Activated CD4-positive, alpha-beta T cell treated with anti-CD3 and anti-CD28 coated beads, Interleukin-2, amount 10 ng/mL, durations not matched to agents 24 days and 14 days (primary cell): ENCODE data around the gene GBE1. TPM values are rescaled to one million over a fixed set of nuclear protein-coding genes. Genes with fewer than 3 reads are reported as not detected.

Experiments used
- DNase-seq: peaks from one replicate; pipeline ENCODE4 v3.0.0; 2022
- H3K27ac Mint-ChIP-seq: one replicate; pipeline ENCODE4 v1.8.0; 2022; ENCODE audit warnings: mild to moderate bottlenecking, mixed read lengths
- H3K27me3 Mint-ChIP-seq: one replicate; pipeline ENCODE4 v1.8.0; 2022; ENCODE audit warnings: mixed read lengths
- H3K36me3 Mint-ChIP-seq: one replicate; pipeline ENCODE4 v1.8.0; 2022; ENCODE audit warnings: low read depth, mild to moderate bottlenecking, mixed read lengths
- H3K4me1 Mint-ChIP-seq: one replicate; pipeline ENCODE4 v1.8.0; 2021; ENCODE audit warnings: mixed read lengths
- H3K4me3 Mint-ChIP-seq: one replicate; pipeline ENCODE4 v1.8.0; 2022; ENCODE audit warnings: mild to moderate bottlenecking, moderate library complexity, mixed read lengths
- H3K9me3 Mint-ChIP-seq: one replicate; pipeline ENCODE4 v1.8.0; 2021; ENCODE audit warnings: mixed read lengths
- intact Hi-C: fragments of 100-400 bp; cut with micrococcal nuclease; formaldehyde crosslinking; loops from one replicate; pipeline ENCODE4 v1.15.1; 2023
- total RNA-seq: library from RNA; stranded (reverse); gene quantifications from 2 replicates; pipeline ENCODE4 v1.2.3, GENCODE V29; 2022

Gene GBE1
- total RNA-seq, 1 donor from 2014 or later: 39.1 TPM

- peaks cover 6% of the 10 kb centered on the region for H3K9me3 Mint-ChIP-seq
- intact Hi-C loops: no loop called here
- H3K36me3 Mint-ChIP-seq: peaks cover 2% of the 10 kb centered on the region
- no peak for DNase-seq
- no peaks in the 10 kb centered on the region for H3K4me1 Mint-ChIP-seq
- H3K4me3 Mint-ChIP-seq: no peak overlapping the region
- H3K27me3 Mint-ChIP-seq: no peaks in the 10 kb centered on the region
- H3K27ac Mint-ChIP-seq: no peak overlapping the region
Observed at GRCh38 chr3:81545572-81545971, 215.9 kb downstream of the GBE1 start.

- Mint-ChIP-seq H3K4me1 (no peaks in the 10 kb centered on the region), H3K36me3 (no peaks in the 10 kb centered on the region), H3K4me3 (no peak overlapping the region), H3K27me3 (no peaks in the 10 kb centered on the region), H3K9me3 (no peaks in the 10 kb centered on the region), H3K27ac (no peak overlapping the region)
- DNase-seq: no peak
- intact Hi-C loops: no loop called here
Observed at GRCh38 chr3:81544385-81544784, 217.1 kb downstream of the GBE1 start.

GRCh38 chr3:81540787-81541186 lies 220.7 kb downstream of the GBE1 start:
- no peaks in the 10 kb centered on the region for H3K27me3 Mint-ChIP-seq
- no peaks in the 10 kb centered on the region for H3K36me3 Mint-ChIP-seq
- H3K27ac Mint-ChIP-seq: no peak overlapping the region
- H3K4me3 Mint-ChIP-seq: no peak overlapping the region
- H3K9me3 Mint-ChIP-seq: no peaks in the 10 kb centered on the region
- no peaks in the 10 kb centered on the region for H3K4me1 Mint-ChIP-seq
- no peak for DNase-seq
- intact Hi-C loops: no loop called here

- DNase-seq: no peak
- intact Hi-C loops: no loop called here
- Mint-ChIP-seq H3K9me3 (peaks cover 6% of the 10 kb centered on the region), H3K27me3 (no peaks in the 10 kb centered on the region), H3K27ac (no peak overlapping the region), H3K36me3 (peaks cover 31% of the 10 kb centered on the region), H3K4me1 (no peaks in the 10 kb centered on the region), H3K4me3 (no peak overlapping the region)
Observed at GRCh38 chr3:81531846-81532245, 229.6 kb downstream of the GBE1 start.

- no peak overlapping the region for H3K4me3 Mint-ChIP-seq
Observed at GRCh38 chr3:81531263-81531662, 230.2 kb downstream of the GBE1 start.

GRCh38 chr3:81530180-81530939 lies 231.1 kb downstream of the GBE1 start:
- no peak for DNase-seq
- Mint-ChIP-seq H3K4me1 (no peaks in the 10 kb centered on the region), H3K9me3 (peaks cover 14% of the 10 kb centered on the region), H3K27me3 (no peaks in the 10 kb centered on the region), H3K36me3 (peaks cover 37% of the 10 kb centered on the region), H3K27ac (no peak overlapping the region), H3K4me3 (no peak overlapping the region)
- intact Hi-C loops: no loop called here

More at GRCh38 chr3:81531263-81531662, 230.2 kb downstream of the GBE1 start:
- peaks cover 31% of the 10 kb centered on the region for H3K36me3 Mint-ChIP-seq
- H3K27ac Mint-ChIP-seq: no peak overlapping the region
- no peak for DNase-seq
- H3K4me1 Mint-ChIP-seq: no peaks in the 10 kb centered on the region
- no peaks in the 10 kb centered on the region for H3K27me3 Mint-ChIP-seq
- peaks cover 8% of the 10 kb centered on the region for H3K9me3 Mint-ChIP-seq
- intact Hi-C loops: no loop called here

GRCh38 chr3:81521855-81522254 lies 239.6 kb downstream of the GBE1 start:
- intact Hi-C loops: no loop called here
- H3K4me1 Mint-ChIP-seq: no peaks in the 10 kb centered on the region
- H3K4me3 Mint-ChIP-seq: no peak overlapping the region
- H3K36me3 Mint-ChIP-seq: peaks cover 6% of the 10 kb centered on the region
- H3K27ac Mint-ChIP-seq: no peak overlapping the region
- no peak for DNase-seq
- peaks cover 12% of the 10 kb centered on the region for H3K9me3 Mint-ChIP-seq
- no peaks in the 10 kb centered on the region for H3K27me3 Mint-ChIP-seq

- intact Hi-C loops: no loop called here
- Mint-ChIP-seq H3K27ac (no peak overlapping the region), H3K4me1 (no peaks in the 10 kb centered on the region), H3K4me3 (no peak overlapping the region), H3K27me3 (no peaks in the 10 kb centered on the region), H3K9me3 (peaks cover 4% of the 10 kb centered on the region), H3K36me3 (no peaks in the 10 kb centered on the region)
- DNase-seq: no peak
Observed at GRCh38 chr3:81518945-81519344, 242.5 kb downstream of the GBE1 start.

GRCh38 chr3:81516042-81516441 lies 245.4 kb downstream of the GBE1 start:
- H3K36me3 Mint-ChIP-seq: no peaks in the 10 kb centered on the region
- no peak overlapping the region for H3K27ac Mint-ChIP-seq
- H3K9me3 Mint-ChIP-seq: no peaks in the 10 kb centered on the region
- H3K4me3 Mint-ChIP-seq: no peak overlapping the region
- H3K27me3 Mint-ChIP-seq: no peaks in the 10 kb centered on the region
- no peak for DNase-seq
- intact Hi-C loops: no loop called here
- no peaks in the 10 kb centered on the region for H3K4me1 Mint-ChIP-seq

- Mint-ChIP-seq H3K9me3 (no peaks in the 10 kb centered on the region), H3K27ac (no peak overlapping the region), H3K4me3 (no peak overlapping the region), H3K27me3 (no peaks in the 10 kb centered on the region), H3K4me1 (no peaks in the 10 kb centered on the region), H3K36me3 (no peaks in the 10 kb centered on the region)
- intact Hi-C loops: no loop called here
- DNase-seq: no peak
Observed at GRCh38 chr3:81513591-81513990, 247.9 kb downstream of the GBE1 start.

- Mint-ChIP-seq H3K27me3 (no peaks in the 10 kb centered on the region), H3K4me3 (no peak overlapping the region), H3K9me3 (no peaks in the 10 kb centered on the region), H3K36me3 (no peaks in the 10 kb centered on the region), H3K4me1 (no peaks in the 10 kb centered on the region), H3K27ac (peak overlapping the region; percentile 1)
- DNase-seq: no peak
- intact Hi-C loops: no loop called here
Observed at GRCh38 chr3:81503026-81503425, 258.4 kb downstream of the GBE1 start.

GRCh38 chr3:81502236-81502635 lies 259.2 kb downstream of the GBE1 start:
- no peak for DNase-seq
- Mint-ChIP-seq H3K4me3 (no peak overlapping the region), H3K36me3 (no peaks in the 10 kb centered on the region), H3K27me3 (no peaks in the 10 kb centered on the region), H3K27ac (no peak overlapping the region), H3K9me3 (no peaks in the 10 kb centered on the region), H3K4me1 (no peaks in the 10 kb centered on the region)
- intact Hi-C loops: no loop called here

- Mint-ChIP-seq H3K4me1 (no peaks in the 10 kb centered on the region), H3K36me3 (no peaks in the 10 kb centered on the region), H3K4me3 (no peak overlapping the region), H3K27me3 (no peaks in the 10 kb centered on the region), H3K9me3 (no peaks in the 10 kb centered on the region), H3K27ac (no peak overlapping the region)
- DNase-seq: no peak
- intact Hi-C loops: no loop called here
Observed at GRCh38 chr3:81500039-81500438, 261.4 kb downstream of the GBE1 start.

- no peaks in the 10 kb centered on the region for H3K4me1 Mint-ChIP-seq
- no peaks in the 10 kb centered on the region for H3K27me3 Mint-ChIP-seq
- no peaks in the 10 kb centered on the region for H3K9me3 Mint-ChIP-seq
- DNase-seq: no peak
- H3K36me3 Mint-ChIP-seq: no peaks in the 10 kb centered on the region
- no peak overlapping the region for H3K4me3 Mint-ChIP-seq
- intact Hi-C loops: loop anchor here (10.0 kb wide), 1 partner anchor 417 kb away; no protein-coding TSS in a partner anchor
- H3K27ac Mint-ChIP-seq: no peak overlapping the region
Observed at GRCh38 chr3:81497572-81498251, 263.7 kb downstream of the GBE1 start.
